Tibial nerve (tissue), 4 donors: Measurements from ENCODE around the gene PKD2. TPM values are rescaled to one million over a fixed set of nuclear protein-coding genes. Genes with fewer than 3 reads are reported as not detected.

ENCODE experiments used
- DNase-seq, 2 donors: peaks; one replicate each; pipeline ENCODE4 v3.0.0-alpha.2; 2019; ENCODE audit warnings: low spot score in 2 of 2
- H3K27ac ChIP-seq, 4 donors: fragments of 200-600 bp; sonication (generic) in 3 of 4; one replicate each; pipeline ENCODE4 v1.5.1; 2017 to 2019; ENCODE audit warnings: mild to moderate bottlenecking in 1 of 4
- H3K27me3 ChIP-seq, 2 donors: fragments of 200-600 bp; sonication (generic) in 1 of 2; one replicate each; pipeline versions ENCODE4 v1.5.1 to v1.6.0; 2017 to 2019
- H3K36me3 ChIP-seq, 3 donors: fragments of 200-600 bp; sonication (generic); one replicate each; pipeline ENCODE4 v1.5.1; 2018 to 2019
- H3K4me1 ChIP-seq, 4 donors: fragments of 200-600 bp; sonication (generic) in 3 of 4; one replicate each; pipeline ENCODE4 v1.5.1; 2017 to 2019
- H3K4me3 ChIP-seq, 4 donors: fragments of 200-600 bp; sonication (generic) in 3 of 4; one replicate each; pipeline ENCODE4 v1.5.1; 2017 to 2019; ENCODE audit warnings: mild to moderate bottlenecking in 1 of 4, moderate library complexity in 1 of 4
- H3K9me3 ChIP-seq, 4 donors: fragments of 200-600 bp; sonication (generic) in 3 of 4; one replicate each; pipeline ENCODE4 v1.5.1; 2017 to 2019
- EP300 ChIP-seq, 2 donors: sonication (generic); formaldehyde crosslinking; IDR thresholded peaks; one replicate each; pipeline ENCODE4 v1.6.1; 2017; ENCODE audit warnings: antibody characterized with exemption in 2 of 2, mild to moderate bottlenecking in 1 of 2
- POLR2A ChIP-seq, 2 donors: fragments of 450-650 bp; IDR thresholded peaks; one replicate each; pipeline ENCODE4 v1.6.1; 2017; ENCODE audit warnings: antibody characterized with exemption in 2 of 2, mild to moderate bottlenecking in 2 of 2, moderate library complexity in 2 of 2
- WGBS, 2 donors: methylation state at CpG; one replicate each; pipeline ENCODE4 v1.1.5; 2018; 5-methylcytosine and 5-hydroxymethylcytosine counted together
- total RNA-seq, 4 donors: library from RNA; depleted of rRNA; stranded (reverse); fragments of >200 nt; gene quantifications; one replicate each; pipeline ENCODE4 v1.1.0, GENCODE V29; 2016
- TF ChIP-seq, protein P1 (sequence below), 5 experiments: fragments of 200-600 bp in 3 of 5; fragments of 450-650 bp in 2 of 5; sonication (generic) in 3 of 5; IDR thresholded peaks; one replicate each; pipeline ENCODE4 v1.5.1; 2016 to 2019; ENCODE audit warnings: antibody characterized with exemption in 5 of 5, mild to moderate bottlenecking in 3 of 5, moderate library complexity in 2 of 5

PKD2 gene
- total RNA-seq, 4 donors from 2014 or later, result 92.7 to 117 (median 94.7) TPM

DNA sequence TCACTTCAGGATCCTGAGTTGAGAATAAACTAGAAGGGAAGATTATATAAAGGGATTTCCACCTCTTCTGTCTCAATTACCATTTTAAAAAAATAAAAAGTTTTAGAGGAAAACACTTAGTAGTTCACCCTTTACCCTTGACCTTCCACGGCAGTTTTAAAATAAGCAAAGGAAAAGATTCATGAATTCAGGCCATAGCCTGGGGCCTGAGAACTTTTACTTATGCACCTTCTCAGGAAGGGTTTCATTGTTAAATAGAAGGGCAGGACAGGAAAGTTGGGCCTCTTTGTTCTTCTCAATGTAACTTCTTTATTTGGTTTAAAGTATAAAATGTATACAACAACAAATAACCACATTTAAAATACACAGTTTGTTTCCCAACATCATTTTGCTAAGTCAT, 54.9 kb downstream of the PKD2 start:
- WGBS, 2 donors, result 38% methylated on average over 1 of the region's 1 CpG
- Histone ChIP-seq H3K4me1 (peaks cover 0 to 3% (median 0%) of the 10 kb centered on the region in 4 donors), H3K36me3 (peaks cover 0 to 69% (median under 1%) of the 10 kb centered on the region in 3 donors), H3K4me3 (no peak overlapping the region), H3K27ac (no peak overlapping the region), H3K9me3 (no peaks in the 10 kb centered on the region), H3K27me3 (no peaks in the 10 kb centered on the region)
- DNase-seq, result no peak
- TF ChIP-seq, protein P1, sequence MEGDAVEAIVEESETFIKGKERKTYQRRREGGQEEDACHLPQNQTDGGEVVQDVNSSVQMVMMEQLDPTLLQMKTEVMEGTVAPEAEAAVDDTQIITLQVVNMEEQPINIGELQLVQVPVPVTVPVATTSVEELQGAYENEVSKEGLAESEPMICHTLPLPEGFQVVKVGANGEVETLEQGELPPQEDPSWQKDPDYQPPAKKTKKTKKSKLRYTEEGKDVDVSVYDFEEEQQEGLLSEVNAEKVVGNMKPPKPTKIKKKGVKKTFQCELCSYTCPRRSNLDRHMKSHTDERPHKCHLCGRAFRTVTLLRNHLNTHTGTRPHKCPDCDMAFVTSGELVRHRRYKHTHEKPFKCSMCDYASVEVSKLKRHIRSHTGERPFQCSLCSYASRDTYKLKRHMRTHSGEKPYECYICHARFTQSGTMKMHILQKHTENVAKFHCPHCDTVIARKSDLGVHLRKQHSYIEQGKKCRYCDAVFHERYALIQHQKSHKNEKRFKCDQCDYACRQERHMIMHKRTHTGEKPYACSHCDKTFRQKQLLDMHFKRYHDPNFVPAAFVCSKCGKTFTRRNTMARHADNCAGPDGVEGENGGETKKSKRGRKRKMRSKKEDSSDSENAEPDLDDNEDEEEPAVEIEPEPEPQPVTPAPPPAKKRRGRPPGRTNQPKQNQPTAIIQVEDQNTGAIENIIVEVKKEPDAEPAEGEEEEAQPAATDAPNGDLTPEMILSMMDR (IDR thresholded peaks at IDR 0.05), result no peak
- TF ChIP-seq EP300 (IDR thresholded peaks at IDR 0.05) (no peak), POLR2A (IDR thresholded peaks at IDR 0.05) (no peak)

DNA sequence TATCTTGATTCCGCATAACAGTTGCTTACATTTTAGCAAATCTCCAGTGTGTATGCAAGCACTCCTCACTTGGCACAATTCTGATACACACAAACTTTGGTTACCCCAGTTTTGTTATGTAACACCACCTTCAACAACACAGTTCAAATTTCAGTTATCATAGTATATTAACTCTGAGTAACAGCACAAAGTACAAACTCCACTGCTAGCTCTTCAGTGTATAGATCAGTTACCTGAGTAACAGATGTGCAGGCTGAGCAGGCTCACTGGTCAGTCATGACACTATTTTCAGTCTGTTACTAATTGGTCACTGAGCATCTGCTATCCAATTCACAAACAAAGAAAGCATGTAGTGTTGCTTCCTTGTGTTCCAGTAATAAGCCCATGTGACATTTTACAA, 55.4 kb downstream of the PKD2 start:
- peaks cover 0 to 4% (median 0%) of the 10 kb centered on the region in 4 donors for H3K9me3 ChIP-seq
- no peak for DNase-seq
- H3K4me3 ChIP-seq, result no peak overlapping the region
- H3K27ac ChIP-seq, result no peak overlapping the region
- peaks cover 0 to 70% (median 6%) of the 10 kb centered on the region in 3 donors for H3K36me3 ChIP-seq
- H3K4me1 ChIP-seq, result peaks cover 0 to 3% (median 0%) of the 10 kb centered on the region in 4 donors
- TF ChIP-seq EP300 (IDR thresholded peaks at IDR 0.05) (no peak), POLR2A (IDR thresholded peaks at IDR 0.05) (no peak)
- TF ChIP-seq, protein P1 (IDR thresholded peaks at IDR 0.05), result no peak
- no peaks in the 10 kb centered on the region for H3K27me3 ChIP-seq
- 90% methylated on average over 1 of the region's 1 CpG for WGBS, 2 donors

DNA sequence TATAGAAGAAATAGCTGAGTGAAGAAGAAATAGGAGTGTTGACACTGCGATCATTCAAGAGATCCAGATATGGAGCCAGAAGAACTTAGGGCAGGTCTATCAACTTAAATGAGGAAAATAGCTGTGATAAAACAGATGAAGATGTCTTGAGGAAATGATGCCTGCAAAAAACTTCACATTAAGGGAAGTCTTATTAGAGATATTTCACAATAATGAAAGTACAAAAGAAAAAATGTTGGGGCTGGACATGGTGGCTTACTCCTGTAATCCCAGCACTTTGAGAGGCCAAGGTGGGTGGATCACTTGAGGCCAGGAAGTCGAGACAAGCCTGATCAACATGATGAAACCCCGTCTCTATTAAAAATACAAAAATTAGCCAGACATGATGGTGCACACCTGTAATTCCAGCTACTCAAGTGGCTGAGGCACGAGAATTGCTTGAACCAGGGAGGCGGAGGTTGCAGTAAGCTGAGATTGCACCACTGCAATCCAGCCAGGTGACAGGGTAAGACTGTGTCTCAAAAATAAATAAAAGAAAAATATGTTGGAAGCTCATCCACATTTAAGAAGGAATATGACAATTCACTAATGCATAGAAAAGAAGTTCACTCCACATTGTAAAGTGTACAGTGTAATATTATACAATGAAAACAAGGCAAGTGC, 56.3 kb downstream of the PKD2 start:
- no peak for DNase-seq
- peaks cover 0 to 3% (median 0%) of the 10 kb centered on the region in 4 donors for H3K4me1 ChIP-seq
- peaks cover 3 to 79% (median 9%) of the 10 kb centered on the region in 3 donors for H3K36me3 ChIP-seq
- WGBS, 2 donors, result 93 to 98% methylated on average over 5 of the region's 5 CpGs
- peaks cover 0 to 11% (median 0%) of the 10 kb centered on the region in 4 donors for H3K9me3 ChIP-seq
- no peak overlapping the region for H3K4me3 ChIP-seq
- no peak overlapping the region for H3K27ac ChIP-seq
- TF ChIP-seq EP300 (IDR thresholded peaks at IDR 0.05) (no peak), POLR2A (IDR thresholded peaks at IDR 0.05) (no peak)
- TF ChIP-seq, protein P1 (IDR thresholded peaks at IDR 0.05), result no peak
- no peaks in the 10 kb centered on the region for H3K27me3 ChIP-seq

DNA sequence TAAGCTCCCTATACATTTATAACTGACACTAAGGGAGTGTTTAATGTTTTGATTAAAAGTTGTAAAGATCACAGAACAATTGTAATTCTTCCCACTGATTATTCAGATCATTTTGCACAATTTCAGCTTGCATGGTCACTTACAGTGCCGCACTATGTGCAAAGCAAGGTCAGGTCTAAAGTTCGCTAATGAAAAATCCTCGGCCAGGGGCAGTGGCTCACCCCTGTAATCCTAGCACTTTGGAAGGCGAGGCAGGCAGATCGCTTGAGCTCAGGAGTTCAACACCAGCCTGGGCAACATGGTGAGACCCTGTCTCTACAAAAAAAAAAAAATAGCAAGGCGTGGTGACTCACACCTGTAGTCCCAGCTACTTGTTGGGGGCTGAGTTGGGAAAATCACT, 57.0 kb downstream of the PKD2 start:
- TF ChIP-seq EP300 (IDR thresholded peaks at IDR 0.05), result no peak
- no peak for TF ChIP-seq POLR2A (IDR thresholded peaks at IDR 0.05)
- TF ChIP-seq, protein P1 (IDR thresholded peaks at IDR 0.05), result no peak
- no peak overlapping the region for H3K27ac ChIP-seq
- DNase-seq, result no peak
- peaks cover 0 to 11% (median 0%) of the 10 kb centered on the region in 4 donors for H3K9me3 ChIP-seq
- no peak overlapping the region for H3K4me3 ChIP-seq
- peaks cover 3 to 81% (median 9%) of the 10 kb centered on the region in 3 donors for H3K36me3 ChIP-seq
- WGBS, 2 donors, result 74 to 86% methylated on average over 6 of the region's 6 CpGs
- peaks cover 0 to 3% (median 0%) of the 10 kb centered on the region in 4 donors for H3K4me1 ChIP-seq
- H3K27me3 ChIP-seq, result no peaks in the 10 kb centered on the region

DNA sequence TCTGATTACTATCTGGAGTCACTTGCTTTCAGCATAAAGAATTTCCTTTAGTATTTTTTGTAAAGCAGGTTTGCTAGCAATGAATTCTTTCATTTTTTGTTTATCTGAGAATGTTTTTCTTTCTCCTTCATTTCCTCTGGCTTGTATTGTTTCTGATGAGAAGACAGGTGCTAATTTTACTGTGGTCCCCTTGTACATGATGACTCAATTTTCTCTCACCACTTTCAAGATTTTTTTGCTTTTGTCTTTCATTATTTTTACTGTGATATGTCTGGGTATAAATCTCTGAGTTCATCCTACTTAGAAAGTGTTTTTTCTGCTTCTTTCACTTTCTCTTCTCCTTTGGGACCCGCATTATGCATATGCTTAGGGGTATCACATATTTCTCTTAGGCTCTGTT, 62.6 kb downstream of the PKD2 start:
- 96 to 100% methylated on average over 1 of the region's 1 CpG for WGBS, 2 donors

More for the DNA sequence above, 62.6 kb downstream of the PKD2 start:
- H3K9me3 ChIP-seq, result peaks cover 0 to 18% (median 0%) of the 10 kb centered on the region in 4 donors
- no peak for DNase-seq
- no peak overlapping the region for H3K4me3 ChIP-seq
- H3K4me1 ChIP-seq, result no peaks in the 10 kb centered on the region
- no peaks in the 10 kb centered on the region for H3K27me3 ChIP-seq
- H3K27ac ChIP-seq, result no peak overlapping the region
- peaks cover 8 to 100% (median 9%) of the 10 kb centered on the region in 3 donors for H3K36me3 ChIP-seq
- TF ChIP-seq EP300 (IDR thresholded peaks at IDR 0.05), result no peak
- TF ChIP-seq, protein P1 (IDR thresholded peaks at IDR 0.05), result no peak
- TF ChIP-seq POLR2A (IDR thresholded peaks at IDR 0.05), result no peak
